Measurements from ENCODE around the gene ARID1A. TPM values are rescaled to one million over a fixed set of nuclear protein-coding genes. Genes with fewer than 3 reads are reported as not detected.

Gene ARID1A
- total and polyA plus RNA-seq, 9 of the 15 experiments (the other 6 are each of a cell fraction or from before 2014, with no cell fraction given): 8.3 to 88.3 (median 22.5) TPM

DNA sequence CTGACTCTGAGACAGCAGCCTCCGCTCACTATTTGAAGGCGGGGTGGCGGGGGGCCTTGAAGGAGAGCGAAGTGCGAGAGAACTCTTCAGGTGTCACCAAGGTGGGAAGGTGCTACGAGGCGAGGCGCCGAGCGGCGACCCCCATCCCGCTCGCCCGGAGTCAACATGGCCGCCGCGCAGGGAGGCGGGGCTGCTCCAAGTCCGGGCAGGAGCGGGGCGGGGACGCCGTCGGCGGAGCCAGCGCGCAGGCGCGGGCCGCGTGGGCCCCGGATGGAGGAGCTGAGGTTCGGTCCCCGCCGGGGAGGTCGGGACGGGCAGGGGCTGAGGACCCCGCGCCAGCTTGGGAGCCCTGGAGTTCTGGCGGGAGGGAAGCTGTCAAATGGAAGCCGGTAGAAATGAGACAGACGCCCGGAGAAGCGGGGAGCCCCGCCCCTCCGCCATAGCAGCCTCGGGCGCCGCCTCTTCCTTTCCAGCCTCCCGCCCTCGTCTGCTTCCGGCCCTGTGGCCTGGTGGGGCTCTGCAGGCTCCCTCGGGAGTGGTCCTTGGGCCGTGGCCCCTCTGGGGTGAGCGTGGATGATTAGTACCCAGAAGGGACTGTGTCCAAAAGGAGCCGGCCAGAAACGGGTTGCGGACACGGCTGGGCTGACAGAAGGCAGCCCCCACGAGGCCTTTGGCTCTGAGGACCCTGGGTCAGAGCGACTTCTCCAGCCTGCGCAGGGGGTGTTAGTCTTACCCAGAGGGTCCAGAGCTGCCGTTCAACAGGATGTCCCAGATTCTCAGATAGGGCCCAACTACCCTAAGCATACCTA is 92.1 kb downstream of the ARID1A start, which contains the start of gene PIGV (continued):
- TF ChIP-seq, protein P1, sequence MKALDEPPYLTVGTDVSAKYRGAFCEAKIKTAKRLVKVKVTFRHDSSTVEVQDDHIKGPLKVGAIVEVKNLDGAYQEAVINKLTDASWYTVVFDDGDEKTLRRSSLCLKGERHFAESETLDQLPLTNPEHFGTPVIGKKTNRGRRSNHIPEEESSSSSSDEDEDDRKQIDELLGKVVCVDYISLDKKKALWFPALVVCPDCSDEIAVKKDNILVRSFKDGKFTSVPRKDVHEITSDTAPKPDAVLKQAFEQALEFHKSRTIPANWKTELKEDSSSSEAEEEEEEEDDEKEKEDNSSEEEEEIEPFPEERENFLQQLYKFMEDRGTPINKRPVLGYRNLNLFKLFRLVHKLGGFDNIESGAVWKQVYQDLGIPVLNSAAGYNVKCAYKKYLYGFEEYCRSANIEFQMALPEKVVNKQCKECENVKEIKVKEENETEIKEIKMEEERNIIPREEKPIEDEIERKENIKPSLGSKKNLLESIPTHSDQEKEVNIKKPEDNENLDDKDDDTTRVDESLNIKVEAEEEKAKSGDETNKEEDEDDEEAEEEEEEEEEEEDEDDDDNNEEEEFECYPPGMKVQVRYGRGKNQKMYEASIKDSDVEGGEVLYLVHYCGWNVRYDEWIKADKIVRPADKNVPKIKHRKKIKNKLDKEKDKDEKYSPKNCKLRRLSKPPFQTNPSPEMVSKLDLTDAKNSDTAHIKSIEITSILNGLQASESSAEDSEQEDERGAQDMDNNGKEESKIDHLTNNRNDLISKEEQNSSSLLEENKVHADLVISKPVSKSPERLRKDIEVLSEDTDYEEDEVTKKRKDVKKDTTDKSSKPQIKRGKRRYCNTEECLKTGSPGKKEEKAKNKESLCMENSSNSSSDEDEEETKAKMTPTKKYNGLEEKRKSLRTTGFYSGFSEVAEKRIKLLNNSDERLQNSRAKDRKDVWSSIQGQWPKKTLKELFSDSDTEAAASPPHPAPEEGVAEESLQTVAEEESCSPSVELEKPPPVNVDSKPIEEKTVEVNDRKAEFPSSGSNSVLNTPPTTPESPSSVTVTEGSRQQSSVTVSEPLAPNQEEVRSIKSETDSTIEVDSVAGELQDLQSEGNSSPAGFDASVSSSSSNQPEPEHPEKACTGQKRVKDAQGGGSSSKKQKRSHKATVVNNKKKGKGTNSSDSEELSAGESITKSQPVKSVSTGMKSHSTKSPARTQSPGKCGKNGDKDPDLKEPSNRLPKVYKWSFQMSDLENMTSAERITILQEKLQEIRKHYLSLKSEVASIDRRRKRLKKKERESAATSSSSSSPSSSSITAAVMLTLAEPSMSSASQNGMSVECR (CRISPR knock-in tag; IDR thresholded peaks at IDR 0.05): peak; percentile 62
- TF ChIP-seq MEF2A (IDR thresholded peaks at IDR 0.05; ENCODE audit: control insufficient read depth, low read depth, low read length) (no peak), YY1 (IDR thresholded peaks at IDR 0.05; ENCODE audit: borderline replicate concordance in 1 of 3, control insufficient read depth in 1 of 3, extremely low read depth in 1 of 3, insufficient read depth in 3 of 3, insufficient read length in 1 of 3, insufficient replicate concordance in 2 of 3, low read depth in 1 of 3, low read length in 2 of 3) (peak; percentile 95 to 97 (median 97)), ZBTB17 (CRISPR knock-in tag; IDR thresholded peaks at IDR 0.05) (0 out of 2 replicates have a peak, but pooled peaks have one; percentile 19), NUFIP1 (IDR thresholded peaks at IDR 0.05; ENCODE audit: partially characterized antibody) (no peak), RBM22 (IDR thresholded peaks at IDR 0.05; ENCODE audit: low read depth, low read length, poor library complexity, severe bottlenecking) (peak; percentile 97), ATF1 (CRISPR knock-in tag; IDR thresholded peaks at IDR 0.05) (no peak), ATF1 (tag; IDR thresholded peaks at IDR 0.05) (peak; percentile 69), ZNF507 (tag; conservative IDR thresholded peaks at IDR 0.05) (no peak), ZNF23 (CRISPR knock-in tag; IDR thresholded peaks at IDR 0.05) (no peak), NFRKB (IDR thresholded peaks at IDR 0.05; ENCODE audit: low read depth) (peak; percentile 99), PHB (CRISPR knock-in tag; IDR thresholded peaks at IDR 0.05) (0 out of 2 replicates have a peak, but pooled peaks have one; percentile 78)
- TF ChIP-seq, protein P2, sequence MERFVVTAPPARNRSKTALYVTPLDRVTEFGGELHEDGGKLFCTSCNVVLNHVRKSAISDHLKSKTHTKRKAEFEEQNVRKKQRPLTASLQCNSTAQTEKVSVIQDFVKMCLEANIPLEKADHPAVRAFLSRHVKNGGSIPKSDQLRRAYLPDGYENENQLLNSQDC (CRISPR knock-in tag; IDR thresholded peaks at IDR 0.05): peak; percentile 12; the same call in 1 of the 2 replicates
- TF ChIP-seq, protein P3, sequence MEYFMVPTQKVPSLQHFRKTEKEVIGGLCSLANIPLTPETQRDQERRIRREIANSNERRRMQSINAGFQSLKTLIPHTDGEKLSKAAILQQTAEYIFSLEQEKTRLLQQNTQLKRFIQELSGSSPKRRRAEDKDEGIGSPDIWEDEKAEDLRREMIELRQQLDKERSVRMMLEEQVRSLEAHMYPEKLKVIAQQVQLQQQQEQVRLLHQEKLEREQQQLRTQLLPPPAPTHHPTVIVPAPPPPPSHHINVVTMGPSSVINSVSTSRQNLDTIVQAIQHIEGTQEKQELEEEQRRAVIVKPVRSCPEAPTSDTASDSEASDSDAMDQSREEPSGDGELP (CRISPR knock-in tag; IDR thresholded peaks at IDR 0.05; ENCODE audit: borderline replicate concordance): peak; percentile 62
- TF ChIP-seq, protein P4, sequence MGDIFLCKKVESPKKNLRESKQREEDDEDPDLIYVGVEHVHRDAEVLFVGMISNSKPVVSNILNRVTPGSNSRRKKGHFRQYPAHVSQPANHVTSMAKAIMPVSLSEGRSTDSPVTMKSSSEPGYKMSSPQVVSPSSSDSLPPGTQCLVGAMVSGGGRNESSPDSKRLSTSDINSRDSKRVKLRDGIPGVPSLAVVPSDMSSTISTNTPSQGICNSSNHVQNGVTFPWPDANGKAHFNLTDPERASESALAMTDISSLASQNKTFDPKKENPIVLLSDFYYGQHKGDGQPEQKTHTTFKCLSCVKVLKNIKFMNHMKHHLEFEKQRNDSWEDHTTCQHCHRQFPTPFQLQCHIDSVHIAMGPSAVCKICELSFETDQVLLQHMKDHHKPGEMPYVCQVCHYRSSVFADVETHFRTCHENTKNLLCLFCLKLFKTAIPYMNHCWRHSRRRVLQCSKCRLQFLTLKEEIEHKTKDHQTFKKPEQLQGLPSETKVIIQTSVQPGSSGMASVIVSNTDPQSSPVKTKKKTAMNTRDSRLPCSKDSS (IDR thresholded peaks at IDR 0.05; ENCODE audit: low read depth, partially characterized antibody): no peak
- TF ChIP-seq, protein P5, sequence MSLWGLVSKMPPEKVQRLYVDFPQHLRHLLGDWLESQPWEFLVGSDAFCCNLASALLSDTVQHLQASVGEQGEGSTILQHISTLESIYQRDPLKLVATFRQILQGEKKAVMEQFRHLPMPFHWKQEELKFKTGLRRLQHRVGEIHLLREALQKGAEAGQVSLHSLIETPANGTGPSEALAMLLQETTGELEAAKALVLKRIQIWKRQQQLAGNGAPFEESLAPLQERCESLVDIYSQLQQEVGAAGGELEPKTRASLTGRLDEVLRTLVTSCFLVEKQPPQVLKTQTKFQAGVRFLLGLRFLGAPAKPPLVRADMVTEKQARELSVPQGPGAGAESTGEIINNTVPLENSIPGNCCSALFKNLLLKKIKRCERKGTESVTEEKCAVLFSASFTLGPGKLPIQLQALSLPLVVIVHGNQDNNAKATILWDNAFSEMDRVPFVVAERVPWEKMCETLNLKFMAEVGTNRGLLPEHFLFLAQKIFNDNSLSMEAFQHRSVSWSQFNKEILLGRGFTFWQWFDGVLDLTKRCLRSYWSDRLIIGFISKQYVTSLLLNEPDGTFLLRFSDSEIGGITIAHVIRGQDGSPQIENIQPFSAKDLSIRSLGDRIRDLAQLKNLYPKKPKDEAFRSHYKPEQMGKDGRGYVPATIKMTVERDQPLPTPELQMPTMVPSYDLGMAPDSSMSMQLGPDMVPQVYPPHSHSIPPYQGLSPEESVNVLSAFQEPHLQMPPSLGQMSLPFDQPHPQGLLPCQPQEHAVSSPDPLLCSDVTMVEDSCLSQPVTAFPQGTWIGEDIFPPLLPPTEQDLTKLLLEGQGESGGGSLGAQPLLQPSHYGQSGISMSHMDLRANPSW (CRISPR knock-in tag; IDR thresholded peaks at IDR 0.05): peak; percentile 79; the same call in 1 of the 2 replicates

Data from K562 (cell line).